Stimulated activated CD4-positive, alpha-beta T cell treated with anti-CD3 and anti-CD28 coated beads, TNF-alpha, amount 100 ng/mL, for 4 hours (primary cell): ENCODE results near the gene ANKS1A.
"Not testable (repeated sequence)": the region's sequence is repeated elsewhere in the genome, so short reads cannot be mapped to it uniquely, and the experiment has no call there.

Source experiments
- DNase-seq, 3 experiments: peaks; one replicate each; pipeline ENCODE4 v3.0.0-alpha.2; 2020; ENCODE audit warnings: low read depth in 3 of 3

Gene ANKS1A

DNA sequence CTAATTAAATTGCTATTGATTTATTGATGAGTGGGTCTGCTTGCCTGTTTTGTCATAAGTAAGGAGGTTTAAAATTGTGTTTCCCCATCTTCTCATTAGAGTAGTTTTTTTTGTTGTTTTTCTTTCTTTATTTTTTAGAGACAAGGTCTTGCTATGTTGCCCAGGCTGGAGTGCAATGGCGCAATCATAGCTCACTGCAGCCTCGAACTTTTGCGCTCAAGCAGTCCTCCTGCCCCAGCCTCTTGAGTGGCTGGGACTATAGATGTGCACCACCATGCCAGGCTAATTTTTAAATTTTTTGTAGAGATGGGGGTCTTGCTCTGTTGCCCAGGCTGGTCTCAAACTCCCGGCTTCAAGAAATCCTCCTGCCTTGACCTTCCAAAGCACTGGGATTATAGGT lies 31.0 kb downstream of the ANKS1A start:
- DNase-seq: no peak

DNA sequence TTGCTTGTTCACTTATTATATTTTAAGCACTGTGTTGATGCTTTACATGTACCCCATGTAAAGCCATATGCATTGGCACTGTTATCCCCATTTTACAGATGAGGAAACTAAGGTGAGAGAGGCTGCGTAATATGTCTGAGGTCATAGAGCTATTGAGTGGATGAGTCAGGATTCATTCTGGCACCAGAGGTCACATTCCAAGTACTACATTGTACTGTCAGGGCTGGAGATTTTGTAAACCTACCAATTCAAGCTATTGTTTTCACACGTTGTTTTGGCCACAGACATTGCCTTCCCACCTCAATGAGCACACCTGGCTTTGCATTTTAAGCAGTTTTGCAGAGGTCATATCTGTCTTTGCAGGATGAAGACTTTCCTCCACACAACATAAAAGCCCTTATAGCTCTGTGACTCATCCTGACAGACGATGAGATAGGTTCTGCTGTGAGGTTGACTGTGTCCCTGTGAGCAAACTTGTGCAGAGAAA lies 33.2 kb downstream of the ANKS1A start:
- DNase-seq: no peak

DNA sequence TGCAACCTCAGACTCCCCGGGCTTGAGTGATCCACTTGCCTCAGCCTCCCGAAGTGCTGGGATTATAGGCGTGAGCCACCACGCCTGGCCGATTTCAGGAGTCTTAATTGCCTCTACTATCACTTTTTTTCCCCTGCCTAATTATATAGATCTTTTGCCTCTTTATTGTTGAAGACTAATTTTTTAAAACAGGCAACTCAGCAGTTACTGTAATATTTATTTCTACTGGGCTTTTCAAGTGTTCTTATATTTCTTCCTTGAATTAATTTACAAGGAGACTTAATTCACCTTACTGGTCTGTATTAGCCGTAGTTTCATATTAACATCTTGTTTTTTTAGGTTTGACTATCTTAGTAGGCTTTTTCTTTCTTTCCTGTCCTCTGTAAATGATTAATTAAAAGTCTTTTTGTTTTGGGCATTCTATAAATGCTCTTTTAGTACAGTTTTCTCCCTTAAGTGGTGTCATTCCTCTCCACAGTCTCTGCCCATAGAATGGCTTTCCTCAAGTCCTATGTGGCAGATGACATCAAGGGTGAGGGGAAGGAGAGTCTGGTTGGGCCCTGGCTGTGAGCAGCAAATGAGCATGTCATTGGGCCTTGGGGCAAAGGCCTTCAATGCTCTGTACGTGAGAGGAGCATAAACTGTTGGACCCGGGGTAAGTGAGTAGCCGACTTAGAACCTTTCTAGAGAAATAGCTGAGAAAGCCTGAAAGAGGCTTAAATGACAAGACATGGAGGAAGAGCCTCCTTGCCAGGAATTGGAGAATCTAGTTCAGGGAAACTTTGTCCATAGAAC lies 36.0 kb downstream of the ANKS1A start:
- no peak for DNase-seq

DNA sequence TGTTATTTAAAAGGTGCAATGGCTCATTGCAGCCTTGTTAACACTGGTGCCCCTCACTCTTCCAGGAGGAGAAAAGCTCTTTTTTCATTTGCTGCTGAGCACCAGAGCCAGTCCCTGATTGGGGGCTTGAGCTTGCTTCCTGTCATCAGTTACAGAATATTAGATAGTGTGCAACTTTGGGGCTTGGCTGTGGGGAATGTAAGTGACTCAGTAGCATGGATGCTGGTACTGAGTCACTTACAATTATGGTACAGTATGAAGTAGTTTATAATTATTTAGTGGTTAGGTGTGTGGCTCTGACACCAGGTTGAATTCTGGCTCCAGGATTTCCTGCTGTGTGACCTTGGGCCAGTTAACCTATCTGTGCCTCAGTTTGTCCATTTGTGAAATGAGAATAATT lies 37.6 kb downstream of the ANKS1A start:
- no peak for DNase-seq

DNA sequence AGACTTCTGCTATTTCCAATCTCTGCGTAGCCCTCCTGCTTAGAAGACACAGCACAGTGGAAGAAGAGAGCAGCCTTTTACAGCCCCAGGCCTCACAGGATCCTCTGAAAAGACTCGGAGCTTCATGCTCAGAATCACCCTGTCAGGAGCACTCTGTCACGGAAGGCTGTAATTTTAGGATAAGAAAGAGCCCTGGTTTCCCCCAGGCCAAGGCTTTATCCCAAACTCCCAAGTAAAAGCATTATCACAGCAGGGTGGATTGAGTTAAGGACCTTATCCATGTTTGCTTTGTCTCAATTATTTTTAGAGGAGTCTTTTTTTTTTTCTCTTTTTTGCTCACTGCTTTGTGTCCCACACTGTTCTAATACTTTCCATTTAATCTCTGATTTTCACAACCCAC lies 39.2 kb downstream of the ANKS1A start:
- no peak for DNase-seq

DNA sequence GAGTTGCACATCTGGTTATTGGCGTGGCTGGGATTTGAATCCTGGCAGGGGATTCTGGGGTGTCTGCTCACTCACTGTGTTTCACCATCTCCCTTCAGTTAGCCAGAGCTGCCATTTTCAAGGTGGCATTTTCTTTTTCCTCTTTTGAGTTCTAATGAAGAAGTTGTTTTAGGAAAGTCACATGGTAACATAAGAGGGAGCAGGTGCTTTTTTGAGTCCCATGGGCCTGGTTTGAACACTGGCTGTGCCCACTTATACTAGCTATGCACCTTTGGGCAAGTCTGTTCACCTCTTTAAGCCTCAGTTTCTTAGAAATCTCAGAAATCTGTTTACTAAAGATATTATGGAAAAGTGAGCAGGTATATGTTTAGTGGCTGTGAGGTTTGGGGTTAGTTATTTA lies 39.6 kb downstream of the ANKS1A start:
- no peak for DNase-seq

DNA sequence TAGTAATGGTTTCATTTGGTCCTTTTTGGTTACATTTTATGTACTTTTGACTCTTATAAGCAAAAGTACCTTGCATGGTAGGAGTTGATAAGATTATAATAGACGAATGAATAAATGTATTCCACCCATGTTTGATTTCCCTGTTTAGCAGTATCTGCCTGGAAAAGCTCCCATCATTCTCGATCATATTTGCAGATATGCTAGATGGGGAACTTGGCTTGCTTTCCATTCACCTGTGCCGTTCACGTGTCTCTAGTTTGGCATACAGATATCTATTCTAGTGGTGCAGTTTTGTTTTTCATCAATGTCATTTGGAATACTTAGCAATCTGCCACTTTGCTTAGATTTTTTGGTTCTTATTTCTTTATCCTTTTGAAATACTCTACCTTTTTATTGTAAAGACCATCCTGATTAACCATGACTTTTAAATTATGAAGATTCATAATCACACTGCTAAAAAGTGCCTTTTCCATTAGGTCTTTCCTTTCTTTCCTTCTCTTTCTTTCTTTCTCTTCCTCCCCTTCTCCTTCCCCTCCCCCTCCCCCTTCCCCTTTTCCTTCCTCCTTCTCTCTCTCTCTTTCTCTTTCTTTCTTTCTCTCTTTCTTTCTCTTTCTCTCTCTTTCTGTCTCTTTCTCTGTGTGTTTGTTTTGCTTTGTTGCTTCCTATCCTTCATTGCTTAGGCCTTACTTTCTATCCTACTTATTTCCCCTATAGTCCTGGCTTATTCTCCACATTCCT lies 40.4 kb downstream of the ANKS1A start:
- DNase-seq: no peak

DNA sequence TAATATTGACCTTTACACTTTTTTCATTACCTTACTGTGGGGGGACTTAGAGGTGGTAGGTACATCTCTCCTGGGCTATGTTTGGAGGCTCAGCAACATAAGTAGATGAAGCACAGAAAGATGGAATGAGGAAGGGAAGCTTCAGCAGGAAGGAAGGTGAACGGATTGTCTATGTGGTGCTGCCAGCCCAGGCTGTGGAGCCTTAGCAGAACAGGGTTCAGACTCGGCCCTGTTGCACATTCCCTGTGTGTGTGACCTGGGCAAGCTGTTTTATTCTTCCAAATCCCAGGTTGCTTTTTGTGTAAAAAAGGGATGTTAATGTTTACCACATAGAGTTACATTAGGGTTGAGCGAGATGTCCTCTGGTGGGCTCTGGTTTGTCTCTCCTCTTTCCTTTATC lies 41.2 kb downstream of the ANKS1A start:
- no peak for DNase-seq

DNA sequence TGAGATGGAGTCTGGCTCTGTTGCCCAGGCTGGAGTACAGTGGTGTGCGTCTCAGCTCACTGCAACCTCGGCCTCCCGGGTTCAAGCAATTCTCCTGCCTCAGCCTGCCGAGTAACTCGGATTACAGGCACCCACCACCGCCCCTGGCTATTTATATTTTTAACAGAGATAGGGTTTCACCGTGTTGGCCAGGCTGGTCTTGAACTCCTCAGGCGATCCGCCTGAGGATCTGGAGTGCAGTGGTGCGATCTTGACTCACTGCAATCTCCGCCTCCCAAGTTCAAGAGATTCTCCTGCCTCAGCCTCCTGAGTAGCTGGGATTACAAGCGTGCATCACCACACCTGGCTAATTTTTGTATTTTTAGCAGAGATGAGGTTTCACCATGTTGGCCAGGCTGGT lies 43.1 kb downstream of the ANKS1A start:
- DNase-seq: not testable (repeated sequence)

DNA sequence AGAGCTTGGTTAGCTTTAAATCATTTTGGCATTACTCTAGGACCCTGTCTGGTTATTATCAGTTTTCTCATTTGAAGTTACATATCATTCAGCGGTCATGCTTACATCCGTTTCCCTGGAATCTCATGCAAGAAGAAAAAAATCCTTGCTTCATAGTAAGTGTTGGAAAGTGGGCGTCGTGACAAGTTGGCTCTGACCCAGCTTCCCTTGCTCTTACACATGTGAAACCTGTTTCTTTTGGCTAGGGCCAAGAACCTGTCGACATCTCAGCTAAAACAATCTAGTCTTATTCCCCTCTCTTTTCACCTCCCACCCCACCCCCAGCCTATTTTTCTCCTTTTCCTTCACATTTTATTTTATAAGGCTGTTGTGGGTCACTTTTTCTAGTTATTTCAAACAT lies 45.5 kb downstream of the ANKS1A start:
- no peak for DNase-seq

DNA sequence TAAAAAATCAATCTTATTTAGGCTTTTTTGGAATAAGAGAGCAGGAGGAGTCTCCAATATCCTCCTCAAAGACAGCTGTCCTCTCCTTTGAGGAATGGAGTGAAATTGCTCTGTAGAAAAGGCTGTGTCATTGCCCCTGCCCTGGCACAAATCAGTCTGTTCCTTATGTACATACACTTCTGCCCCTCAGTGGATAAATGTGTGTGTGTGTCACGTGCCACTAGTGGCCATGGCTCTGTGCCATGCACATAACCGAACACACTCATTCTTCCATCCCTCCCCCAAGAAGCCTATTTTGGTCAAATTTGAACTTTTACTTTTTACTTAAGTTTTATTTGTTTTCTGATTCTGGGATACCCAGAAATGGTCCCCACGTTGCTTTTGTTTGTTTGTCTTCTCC lies 49.2 kb downstream of the ANKS1A start:
- DNase-seq: no peak

DNA sequence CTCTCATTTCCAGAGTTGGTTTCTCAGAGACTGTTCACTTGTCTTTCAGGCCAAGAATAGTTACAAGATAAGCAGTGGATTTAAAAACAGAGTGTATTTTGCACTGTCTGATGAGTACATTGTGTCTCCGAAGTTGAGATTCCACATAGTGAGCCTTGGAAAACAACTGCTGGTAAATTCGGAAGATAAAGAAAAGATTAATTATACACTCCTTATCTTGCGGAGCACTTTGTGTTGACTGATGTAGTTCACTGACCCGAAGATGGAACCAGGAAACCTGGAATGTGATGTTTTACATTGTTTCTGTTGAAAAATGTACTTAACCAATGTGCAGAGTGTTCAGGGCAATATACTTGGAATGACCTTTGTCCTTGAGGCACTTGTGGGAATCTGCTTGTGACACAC lies 51.0 kb downstream of the ANKS1A start:
- DNase-seq: no peak

DNA sequence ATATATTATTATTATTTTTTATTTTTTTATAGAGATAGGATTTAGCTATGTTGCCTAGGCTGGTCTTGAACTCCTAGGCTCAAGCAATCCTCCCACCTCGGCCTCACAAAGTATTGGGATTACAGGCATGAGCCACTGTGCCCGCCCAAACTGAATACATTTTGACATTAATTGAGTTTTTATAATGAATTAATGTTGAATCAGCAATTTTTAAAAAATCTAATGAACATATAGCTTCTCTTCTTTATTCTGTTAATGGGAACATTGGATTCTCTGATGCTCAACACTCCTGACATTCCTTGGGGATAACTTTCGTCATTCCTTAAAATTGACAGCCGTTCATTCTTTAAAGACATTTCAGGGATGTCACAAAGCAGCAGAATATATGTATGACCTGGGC lies 52.4 kb downstream of the ANKS1A start:
- no peak for DNase-seq

DNA sequence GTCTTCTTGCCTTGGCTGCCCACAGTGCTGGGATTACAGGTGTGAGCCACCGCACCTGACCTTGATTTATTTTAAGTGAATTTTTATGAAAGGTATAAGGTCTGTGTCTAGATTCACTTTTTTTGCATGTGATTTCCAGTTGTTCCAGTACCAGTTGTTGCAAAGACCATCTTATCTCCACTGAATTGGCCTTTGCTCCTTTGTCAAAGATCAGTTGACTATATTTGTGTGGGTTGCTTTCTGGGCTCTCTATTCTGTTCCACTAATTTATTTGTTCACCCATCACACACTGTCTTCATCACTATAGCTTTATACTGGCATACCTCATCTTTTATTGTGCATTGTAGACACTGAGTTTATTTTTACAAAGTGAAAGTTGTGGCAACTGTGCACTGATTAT lies 56.3 kb downstream of the ANKS1A start:
- no peak for DNase-seq

DNA sequence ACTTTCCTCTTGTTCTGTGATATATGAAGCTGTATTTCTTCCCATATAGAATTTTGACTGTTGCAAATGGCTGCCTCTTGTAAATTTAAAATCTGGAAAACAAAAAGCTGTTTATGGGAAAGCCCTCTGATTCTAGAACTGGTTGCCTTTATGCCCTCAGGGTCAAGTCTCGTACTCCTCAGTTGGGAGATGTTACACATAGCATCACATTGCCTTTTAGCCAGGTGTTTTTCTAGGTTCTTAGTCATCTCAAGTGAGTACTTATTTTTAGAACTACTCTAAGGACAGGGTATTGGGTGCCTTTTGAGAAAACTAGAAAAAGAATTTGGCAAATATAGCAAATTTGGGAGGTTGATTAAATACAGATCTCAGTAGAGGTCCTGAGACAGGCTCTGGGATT lies 58.5 kb downstream of the ANKS1A start:
- no peak for DNase-seq

DNA sequence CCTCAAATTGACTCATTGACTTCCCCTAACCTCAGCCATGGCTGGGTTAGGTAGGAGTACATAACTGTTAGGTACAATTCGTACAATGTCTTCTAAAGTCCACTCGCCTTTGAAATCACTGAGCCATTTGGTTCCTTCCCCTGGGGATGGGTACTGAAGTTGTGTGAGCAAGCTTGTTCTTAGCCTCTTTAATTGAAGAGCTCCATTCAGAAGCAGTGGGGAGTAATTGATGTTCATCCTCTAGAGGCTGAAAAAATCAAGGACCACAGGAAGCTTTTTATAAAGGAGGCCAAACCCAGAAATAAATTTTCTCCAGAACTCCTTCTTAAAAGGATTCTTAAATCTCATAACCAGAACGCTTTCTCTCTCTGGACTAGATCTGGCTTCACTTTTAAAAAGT lies 60.6 kb downstream of the ANKS1A start:
- DNase-seq: no peak

DNA sequence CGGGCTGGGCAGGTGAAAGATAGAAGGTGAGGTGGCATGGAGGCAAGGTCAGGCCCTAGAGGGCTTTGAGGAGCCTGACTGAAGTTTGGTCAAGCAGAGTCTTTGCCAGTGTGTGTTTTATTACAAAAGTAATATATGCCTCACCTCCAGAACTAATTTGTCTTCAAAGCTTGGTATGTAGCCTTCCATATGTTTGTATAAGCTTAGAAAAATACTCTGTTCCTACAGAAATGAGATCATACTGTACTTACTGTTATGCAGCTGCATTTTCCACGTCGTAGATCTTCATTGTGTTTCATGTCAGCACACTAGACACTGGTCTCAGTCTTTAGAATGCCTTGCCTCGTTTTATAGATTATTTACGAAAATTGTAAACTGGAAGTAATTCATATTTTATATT lies 61.8 kb downstream of the ANKS1A start:
- no peak for DNase-seq

DNA sequence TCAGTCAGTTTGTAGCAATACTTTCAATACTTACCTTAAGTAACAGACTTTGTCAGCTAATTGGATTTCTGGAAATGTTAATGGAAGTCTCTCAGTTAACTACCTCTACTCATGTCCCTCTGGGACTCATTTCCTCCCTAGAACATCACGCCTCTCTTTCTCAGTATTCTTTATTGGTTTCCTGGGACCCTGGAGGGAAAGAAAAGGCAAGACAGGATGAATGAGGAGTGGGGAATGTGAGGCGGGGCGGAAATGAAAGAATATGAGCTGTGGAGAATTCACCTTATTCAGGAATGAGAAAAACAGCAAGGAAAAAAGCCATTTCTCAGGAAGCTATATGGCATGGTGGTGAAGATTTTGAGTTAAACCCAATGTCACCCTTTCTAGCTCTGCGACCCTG lies 62.7 kb downstream of the ANKS1A start:
- no peak for DNase-seq

DNA sequence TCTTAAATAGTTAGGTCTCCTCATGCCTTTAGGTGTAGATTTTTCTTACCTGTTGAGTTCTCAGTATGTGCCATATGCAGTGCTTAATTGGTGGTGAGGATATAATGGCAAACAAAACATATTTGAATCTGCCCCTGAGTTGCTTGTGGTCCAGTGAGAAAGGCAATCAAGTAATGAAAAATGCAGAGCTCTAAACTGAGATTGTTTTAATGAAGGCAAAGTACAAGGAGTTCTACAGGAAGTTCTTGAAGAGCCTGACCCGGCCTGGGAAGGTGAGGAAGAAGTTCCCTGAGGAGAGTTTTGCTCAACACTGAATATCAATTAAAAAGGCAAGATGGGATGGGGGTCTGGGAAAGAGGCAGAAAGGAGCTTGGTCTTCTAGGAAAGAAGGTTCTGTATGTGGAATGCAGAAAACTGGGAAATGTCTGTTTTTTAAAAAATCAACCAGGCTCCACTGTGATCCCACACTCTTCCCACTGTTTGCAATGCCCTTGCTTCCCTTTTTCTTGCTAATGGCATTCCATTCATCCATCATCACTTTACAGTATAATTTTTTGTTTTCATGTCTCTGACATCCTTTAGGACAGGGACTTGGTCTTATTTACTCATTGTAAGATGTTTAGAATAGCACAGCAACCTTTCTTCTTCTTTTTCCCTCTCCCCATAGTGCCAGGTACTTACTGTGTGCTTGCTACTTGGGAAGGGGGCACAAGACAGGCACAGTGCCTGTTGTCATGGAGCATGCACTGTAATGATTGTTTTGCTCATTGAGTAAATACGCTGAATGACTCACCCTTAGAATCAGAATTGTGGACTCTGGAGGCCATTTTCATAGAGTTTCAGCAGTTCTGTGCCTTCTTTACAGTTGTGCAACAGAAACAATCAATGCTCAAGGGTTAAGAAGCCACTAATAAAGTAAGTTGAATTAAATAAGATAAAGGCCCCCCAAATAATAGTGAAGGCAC lies 64.3 kb downstream of the ANKS1A start:
- no peak for DNase-seq

DNA sequence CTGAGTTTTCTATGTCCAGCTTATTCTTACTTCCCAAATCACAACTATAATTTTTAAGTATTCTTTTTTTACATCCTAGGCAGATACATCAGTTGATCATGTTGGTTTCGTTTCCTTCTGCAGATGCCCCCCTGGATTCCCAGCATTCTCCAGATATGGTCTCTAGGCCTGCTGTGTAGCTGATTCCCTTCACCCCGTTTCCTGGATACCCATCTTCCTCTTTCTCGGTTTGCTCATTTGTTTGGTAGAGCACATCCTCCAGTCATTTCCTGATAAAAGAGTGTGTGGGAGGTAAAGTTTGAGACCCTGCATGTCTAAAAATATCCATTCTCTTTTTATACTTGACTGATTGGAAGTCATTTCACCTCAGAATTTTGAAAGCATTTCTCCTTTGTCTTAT lies 66.4 kb downstream of the ANKS1A start:
- DNase-seq: no peak

DNA sequence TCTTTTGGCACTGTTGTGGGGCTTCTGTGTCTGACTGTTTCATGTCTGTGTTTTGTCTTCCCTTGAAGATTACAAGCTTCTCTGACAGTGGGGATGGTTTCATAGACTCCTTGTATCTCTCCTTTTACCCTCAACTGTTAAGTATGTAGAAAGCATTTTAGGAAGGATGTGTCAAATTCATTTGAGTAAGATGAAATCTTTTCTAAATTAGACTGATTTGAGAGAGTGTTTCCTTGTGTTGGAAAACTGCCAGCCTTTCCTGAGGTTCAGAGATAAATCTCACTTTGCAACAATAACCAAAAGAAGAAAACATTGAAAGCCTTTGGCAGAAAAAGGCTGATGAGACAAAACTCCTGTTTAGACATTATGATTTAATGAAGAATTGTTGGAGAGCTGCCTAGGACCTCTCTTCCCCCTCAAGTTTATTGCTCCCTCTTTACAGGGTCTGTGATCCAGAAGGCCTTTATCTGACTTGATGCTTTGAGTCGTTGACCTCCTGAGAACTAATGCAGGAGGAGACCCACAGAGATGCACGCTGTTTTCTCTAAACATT lies 68.3 kb downstream of the ANKS1A start:
- no peak for DNase-seq

DNA sequence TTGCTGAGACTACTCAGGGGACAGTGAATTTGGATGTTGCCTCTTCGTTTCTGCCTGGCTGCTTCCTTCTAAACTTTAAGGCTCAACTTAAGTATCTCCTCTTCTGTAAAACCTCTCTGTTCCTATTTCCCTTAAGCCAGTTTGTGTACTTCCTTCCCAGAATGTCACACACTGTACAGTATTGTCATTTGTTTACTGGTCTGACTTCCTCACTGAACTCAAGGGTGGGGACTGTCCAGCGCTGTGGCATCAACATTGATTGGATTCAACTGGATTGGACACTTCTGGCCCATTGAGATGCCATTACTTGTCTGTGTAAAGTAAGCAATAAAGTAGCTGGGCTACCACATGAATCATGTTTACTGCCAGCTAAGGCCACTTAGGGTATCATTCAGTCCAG lies 69.7 kb downstream of the ANKS1A start:
- no peak for DNase-seq
